ENCODE measurements around the gene EPGN. TPM values are rescaled to one million over a fixed set of nuclear protein-coding genes. Genes with fewer than 3 reads are reported as not detected.

The EPGN gene
- polyA plus RNA-seq, 2 of the 4 experiments (the other 2 are of a cell fraction) = not detected

DNA sequence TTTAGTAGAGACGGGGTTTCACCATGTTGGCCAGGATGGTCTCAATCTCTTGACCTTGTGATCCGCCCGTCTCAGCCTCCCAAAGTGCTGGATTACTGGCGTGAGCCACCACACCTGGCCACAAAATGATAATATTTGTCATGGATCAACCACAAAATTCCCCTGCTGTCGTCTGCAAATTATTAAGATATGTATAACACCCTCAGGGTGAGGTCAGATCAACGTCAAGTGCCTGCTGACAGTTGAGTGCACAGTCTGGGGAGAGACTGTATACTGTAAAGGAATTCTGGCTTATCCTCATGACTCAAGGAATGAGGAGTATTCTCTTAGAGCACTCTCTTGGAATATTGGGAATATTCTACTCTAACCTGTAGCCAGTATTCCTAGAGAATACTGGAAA lies 11.2 kb downstream of the EPGN start:
- TF ChIP-seq RNF2 (IDR thresholded peaks at IDR 0.05; ENCODE audit: borderline replicate concordance, low read depth) (no peak), BCL3 (IDR thresholded peaks at IDR 0.05) (no peak), HOXB13 (CRISPR knock-in tag; IDR thresholded peaks at IDR 0.05; ENCODE audit: low read depth) (no peak), ESRRA (IDR thresholded peaks at IDR 0.05; ENCODE audit: borderline replicate concordance, low read length) (no peak), MAZ (IDR thresholded peaks at IDR 0.05; ENCODE audit: borderline replicate concordance, low read depth, low read length) (no peak), EP300 (IDR thresholded peaks at IDR 0.05) (no peak), POLR2AphosphoS2 (conservative IDR thresholded peaks at IDR 0.05; ENCODE audit: low read length) (no peak), HDAC2 (IDR thresholded peaks at IDR 0.05) (no peak), RCOR1 (IDR thresholded peaks at IDR 0.05; ENCODE audit: low read depth, low read length) (no peak), PBX3 (IDR thresholded peaks at IDR 0.05) (no peak), TFCP2L1 (CRISPR knock-in tag; IDR thresholded peaks at IDR 0.05) (no peak), RARB (CRISPR knock-in tag; IDR thresholded peaks at IDR 0.05) (no peak), NPAS2 (CRISPR knock-in tag; IDR thresholded peaks at IDR 0.05; ENCODE audit: borderline replicate concordance) (no peak), NFE2L2 (conservative IDR thresholded peaks at IDR 0.05; ENCODE audit: low read length) (no peak), FOXS1 (CRISPR knock-in tag; IDR thresholded peaks at IDR 0.05) (no peak)
- TF ChIP-seq, protein P1, sequence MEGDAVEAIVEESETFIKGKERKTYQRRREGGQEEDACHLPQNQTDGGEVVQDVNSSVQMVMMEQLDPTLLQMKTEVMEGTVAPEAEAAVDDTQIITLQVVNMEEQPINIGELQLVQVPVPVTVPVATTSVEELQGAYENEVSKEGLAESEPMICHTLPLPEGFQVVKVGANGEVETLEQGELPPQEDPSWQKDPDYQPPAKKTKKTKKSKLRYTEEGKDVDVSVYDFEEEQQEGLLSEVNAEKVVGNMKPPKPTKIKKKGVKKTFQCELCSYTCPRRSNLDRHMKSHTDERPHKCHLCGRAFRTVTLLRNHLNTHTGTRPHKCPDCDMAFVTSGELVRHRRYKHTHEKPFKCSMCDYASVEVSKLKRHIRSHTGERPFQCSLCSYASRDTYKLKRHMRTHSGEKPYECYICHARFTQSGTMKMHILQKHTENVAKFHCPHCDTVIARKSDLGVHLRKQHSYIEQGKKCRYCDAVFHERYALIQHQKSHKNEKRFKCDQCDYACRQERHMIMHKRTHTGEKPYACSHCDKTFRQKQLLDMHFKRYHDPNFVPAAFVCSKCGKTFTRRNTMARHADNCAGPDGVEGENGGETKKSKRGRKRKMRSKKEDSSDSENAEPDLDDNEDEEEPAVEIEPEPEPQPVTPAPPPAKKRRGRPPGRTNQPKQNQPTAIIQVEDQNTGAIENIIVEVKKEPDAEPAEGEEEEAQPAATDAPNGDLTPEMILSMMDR (IDR thresholded peaks at IDR 0.05) = no peak
- WGBS (ENCODE audit: missing lambda C conversion rate) = 73% methylated on average over 4 of the region's 6 CpGs
- no peak for FAIRE-seq
- H3K4me2 ChIP-seq = peak overlapping the region; percentile 73; the same call in 2 of the 3 replicates
- CTCF ChIA-PET = interaction anchor here (0.7 to 7.9 kb wide), 25 partner anchors 10 to 1171 kb away, joined by 3 to 136 read pairs (median 4); partner anchors contain the start of gene EREG
- peak in 1 of 2 experiments; percentile 37; a peak in 2 of 6 replicates for ATAC-seq
- peaks cover 22% of the 10 kb centered on the region for H3K4me1 ChIP-seq
- no peak overlapping the region for H3K4me3 ChIP-seq
- peak overlapping the region; percentile 67 to 75; a peak in 4 of 6 replicates for H3K27ac ChIP-seq
- POLR2A ChIA-PET = interaction anchor here (0.6 kb wide), 1 partner anchor 1195 kb away, joined by 3 read pairs; the partner anchor contains the start of genes RCHY1 and THAP6
- H3K9me3 ChIP-seq = no peaks in the 10 kb centered on the region
- no peak for DNase-seq (ENCODE audit: low read depth in 1 of 2, low spot score in 1 of 2)

DNA sequence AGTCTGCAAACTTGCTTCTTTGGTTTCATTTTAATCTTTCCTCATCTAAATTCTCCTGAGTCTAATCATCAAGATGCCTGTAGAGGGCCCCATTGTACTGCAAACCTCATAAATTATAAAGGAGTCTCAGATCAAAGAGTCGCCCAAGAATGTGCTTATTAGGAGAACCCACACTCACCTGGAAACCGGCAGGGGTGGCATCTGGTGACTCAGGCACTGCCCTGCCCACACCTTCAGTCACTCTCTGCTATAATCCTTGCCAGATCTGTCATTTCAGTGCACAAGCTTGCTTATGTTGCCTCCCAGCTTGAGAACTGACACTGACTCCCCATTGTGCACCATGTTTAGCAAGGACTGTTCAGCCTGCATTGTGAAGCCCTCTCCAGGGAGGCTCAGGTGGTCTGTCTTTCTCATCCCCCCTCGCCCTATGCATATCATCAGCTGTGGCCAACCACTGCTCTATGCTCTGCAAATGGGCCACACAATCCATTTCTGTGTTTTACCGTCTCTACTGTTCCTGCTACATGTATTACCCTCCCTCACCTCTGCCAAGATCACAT lies 12.4 kb downstream of the EPGN start:
- no peak for TF ChIP-seq JUNB (IDR thresholded peaks at IDR 0.05)
- peak; percentile 15; the same call in 1 of the 2 replicates for TF ChIP-seq GATA3 (IDR thresholded peaks at IDR 0.05; ENCODE audit: borderline replicate concordance)
- no peak for TF ChIP-seq HDAC2 (IDR thresholded peaks at IDR 0.05)
- no peak for TF ChIP-seq ESRRA (IDR thresholded peaks at IDR 0.05; ENCODE audit: borderline replicate concordance, low read length)
- TF ChIP-seq, protein P1 (IDR thresholded peaks at IDR 0.05) = peak; percentile 77
- TF ChIP-seq PHF8 (IDR thresholded peaks at IDR 0.05; ENCODE audit: borderline replicate concordance, low read depth) = no peak
- peak; percentile 87 for TF ChIP-seq SMC3 (IDR thresholded peaks at IDR 0.05)
- peak; percentile 85 to 91 for TF ChIP-seq RAD21 (conservative IDR thresholded peaks at IDR 0.05 in 1 of 2, IDR thresholded peaks at IDR 0.05 in 1 of 2)
- Histone ChIP-seq H3K4me2 (peak overlapping the region; percentile 73), H3K27ac (peak overlapping the region; percentile 67 to 75), H3K9me3 (no peaks in the 10 kb centered on the region), H3K4me1 (peaks cover 26% of the 10 kb centered on the region), H3K4me3 (no peak overlapping the region)
- POLR2A ChIA-PET = no interaction called here
- FAIRE-seq = no peak
- 33% methylated on average over 4 of the region's 4 CpGs for WGBS (ENCODE audit: missing lambda C conversion rate)
- CTCF ChIA-PET = interaction anchor here (0.6 to 7.9 kb wide), 46 partner anchors 9 to 1170 kb away, joined by 3 to 136 read pairs (median 4); partner anchors contain the start of genes AREG and EREG
- DNase-seq (ENCODE audit: low read depth in 1 of 2, low spot score in 1 of 2) = peak; percentile 20 to 78
- peak; percentile 87 to 93 for ATAC-seq
